IMR-90 (cell line): Measurements from ENCODE around the gene FMNL3. TPM values are rescaled to one million over a fixed set of nuclear protein-coding genes. Genes with fewer than 3 reads are reported as not detected.

Experiments used
- ATAC-seq: fragments of 200-7000 bp; cut with Tn5 transposase; 2 replicates; pipeline ENCODE4 v1.9.1; 2020; ENCODE audit warnings: low read depth, mild to moderate bottlenecking, moderate library complexity
- BruUV-seq: library from RNA; stranded (reverse); fragments of 400-500 nt; replicated peaks from 2 replicates; lab custom pipeline; 2021; lab: Mats Ljungman, UMichigan
- CTCF ChIA-PET: fragments of 300-600 bp; formaldehyde crosslinking; extraction: SDS; loops from one replicate; lab custom pipeline; 2021; ENCODE audit warnings: antibody characterized with exemption; lab: Yijun Ruan, JAX
- POLR2A ChIA-PET: fragments of 300-600 bp; sonication (Branson Sonifier 250); formaldehyde crosslinking; loops from one replicate; lab custom pipeline; 2022; ENCODE audit warnings: antibody characterized with exemption; ENCODE audit not compliant: unreplicated experiment; lab: Charles Lee
- DNase-seq: peaks from one replicate; pipeline ENCODE4 v3.0.0; 2013
- H2AFZ ChIP-seq: replicated peaks from 2 replicates; pipeline ENCODE3; 2013; ENCODE audit warnings: low read length, mild to moderate bottlenecking; ENCODE audit not compliant: poor library complexity
- H2AK5ac ChIP-seq: 2 replicates; pipeline ENCODE4 v1.6.1; 2013; ENCODE audit warnings: low read depth, low read length, inconsistent platforms
- H2AK9ac ChIP-seq: replicated peaks from 2 replicates; pipeline ENCODE3; 2013; ENCODE audit warnings: mild to moderate bottlenecking, low read depth, low read length, moderate library complexity; ENCODE audit not compliant: poor library complexity
- H2BK120ac ChIP-seq: 2 replicates; pipeline ENCODE4 v1.6.1; 2013; ENCODE audit warnings: low read depth, low read length, inconsistent platforms
- H2BK15ac ChIP-seq: 3 replicates; pipeline ENCODE4 v1.6.1; 2013; ENCODE audit warnings: low read depth, low read length, inconsistent platforms
- H2BK20ac ChIP-seq: 2 replicates; pipeline ENCODE4 v1.6.1; 2013; ENCODE audit warnings: low read depth, mild to moderate bottlenecking, inconsistent platforms, low read length, moderate library complexity
- H2BK5ac ChIP-seq: 2 replicates; pipeline ENCODE4 v1.6.1; 2013; ENCODE audit warnings: mild to moderate bottlenecking, low read depth, low read length, inconsistent platforms; ENCODE audit not compliant: poor library complexity, severe bottlenecking
- H3K14ac ChIP-seq: replicated peaks from 2 replicates; pipeline ENCODE4 v1.6.1; 2013; ENCODE audit warnings: low read depth, low read length, inconsistent platforms
- H3K18ac ChIP-seq: 2 replicates; pipeline ENCODE4 v1.6.1; 2013; ENCODE audit warnings: low read depth, low read length, control low read depth
- H3K23ac ChIP-seq: 2 replicates; pipeline ENCODE4 v1.6.1; 2013; ENCODE audit warnings: low read depth, low read length, inconsistent platforms
- H3K27ac ChIP-seq: 2 replicates; pipeline ENCODE4 v1.5.1; 2013; ENCODE audit warnings: mild to moderate bottlenecking, control low read depth, low read length; ENCODE audit not compliant: insufficient read depth
- H3K27me3 ChIP-seq: 2 replicates; pipeline ENCODE4 v1.6.1; 2013; ENCODE audit warnings: low read length; ENCODE audit not compliant: control insufficient read depth, insufficient read depth
- H3K36me3 ChIP-seq: 2 replicates; pipeline ENCODE4 v1.6.1; 2013; ENCODE audit warnings: low read length, mixed read lengths; ENCODE audit not compliant: control insufficient read depth, insufficient read depth
- H3K4ac ChIP-seq: 2 replicates; pipeline ENCODE4 v1.6.1; 2013; ENCODE audit warnings: low read depth, low read length, inconsistent platforms
- H3K4me1 ChIP-seq: 2 replicates; pipeline ENCODE4 v1.6.1; 2013; ENCODE audit warnings: low read length, mixed read lengths; ENCODE audit not compliant: control insufficient read depth, insufficient read depth
- H3K4me2 ChIP-seq: 2 replicates; pipeline ENCODE4 v1.6.1; 2013; ENCODE audit warnings: low read depth, mild to moderate bottlenecking, control low read depth, low read length, moderate library complexity
- H3K4me3 ChIP-seq: 2 replicates; pipeline ENCODE4 v1.5.1; 2013; ENCODE audit warnings: low read depth, mild to moderate bottlenecking, control low read depth, low read length, moderate library complexity; ENCODE audit not compliant: insufficient read depth
- H3K56ac ChIP-seq: 2 replicates; pipeline ENCODE4 v1.6.1; 2013; ENCODE audit warnings: low read length, inconsistent platforms; ENCODE audit not compliant: insufficient read depth; ENCODE audit errors: extremely low read depth
- H3K79me1 ChIP-seq, 2 experiments: 2 replicates each; pipeline ENCODE4 v1.6.1; 2013; ENCODE audit warnings: low read length in 2 of 2, inconsistent platforms in 1 of 2, low read depth in 1 of 2
- H3K9ac ChIP-seq: 2 replicates; pipeline ENCODE4 v1.6.1; 2013; ENCODE audit warnings: low read depth, low read length, control low read depth
- H3K9me1 ChIP-seq: 2 replicates; pipeline ENCODE4 v1.6.1; 2013; ENCODE audit warnings: low read length, inconsistent platforms; ENCODE audit not compliant: insufficient read depth
- H3K9me3 ChIP-seq: 2 replicates; pipeline ENCODE4 v1.6.1; 2013; ENCODE audit warnings: low read length; ENCODE audit not compliant: control insufficient read depth, insufficient read depth
- H4K20me1 ChIP-seq: 2 replicates; pipeline ENCODE4 v1.6.1; 2013; ENCODE audit warnings: low read length, inconsistent platforms; ENCODE audit not compliant: insufficient read depth
- H4K5ac ChIP-seq: 2 replicates; pipeline ENCODE4 v1.6.1; 2013; ENCODE audit warnings: mild to moderate bottlenecking, low read depth, low read length, control low read depth
- H4K8ac ChIP-seq, 2 experiments: 2 replicates each; pipeline ENCODE4 v1.6.1; 2013; ENCODE audit warnings: low read depth in 2 of 2, low read length in 2 of 2, control low read depth in 1 of 2, inconsistent platforms in 1 of 2
- H4K91ac ChIP-seq: 2 replicates; pipeline ENCODE4 v1.6.1; 2013; ENCODE audit warnings: low read depth, low read length, inconsistent platforms; ENCODE audit not compliant: insufficient read depth
- BHLHE40 ChIP-seq: fragments of 150-350 bp; IDR thresholded peaks from 2 replicates; pipeline ENCODE4 v1.6.1; 2016; ENCODE audit warnings: mild to moderate bottlenecking, low read depth, low read length
- CEBPB ChIP-seq: IDR thresholded peaks from 2 replicates; pipeline ENCODE4 v1.6.1; 2012; ENCODE audit warnings: low read depth, low read length, improper control_type of control experiment
- CHD1 ChIP-seq: IDR thresholded peaks from 2 replicates; pipeline ENCODE4 v1.6.1; 2012; ENCODE audit warnings: low read depth, low read length, improper control_type of control experiment
- FOS ChIP-seq: fragments of 150-350 bp; IDR thresholded peaks from 2 replicates; pipeline ENCODE4 v1.6.1; 2016; ENCODE audit warnings: low read depth, low read length
- MAFK ChIP-seq: IDR thresholded peaks from 2 replicates; pipeline ENCODE4 v1.6.1; 2012; ENCODE audit warnings: low read depth, low read length, improper control_type of control experiment
- MAZ ChIP-seq: IDR thresholded peaks from 2 replicates; pipeline ENCODE4 v1.6.1; 2012; ENCODE audit warnings: low read depth, mild to moderate bottlenecking, low read length, improper control_type of control experiment, moderate library complexity, borderline replicate concordance
- MXI1 ChIP-seq: IDR thresholded peaks from 2 replicates; pipeline ENCODE4 v1.6.1; 2012; ENCODE audit warnings: low read depth, mild to moderate bottlenecking, low read length, moderate library complexity, borderline replicate concordance
- NFE2L2 ChIP-seq: fragments of 150-350 bp; IDR thresholded peaks from 2 replicates; pipeline ENCODE4 v1.6.1; 2016; ENCODE audit warnings: low read depth, mild to moderate bottlenecking, low read length
- POLR2A ChIP-seq: IDR thresholded peaks from 2 replicates; pipeline ENCODE4 v1.6.1; 2012; ENCODE audit warnings: mild to moderate bottlenecking, low read depth, low read length
- RAD21 ChIP-seq: IDR thresholded peaks from 2 replicates; pipeline ENCODE4 v1.6.1; 2012; ENCODE audit warnings: low read length, improper control_type of control experiment
- RCOR1 ChIP-seq: IDR thresholded peaks from 2 replicates; pipeline ENCODE4 v1.6.1; 2012; ENCODE audit warnings: mild to moderate bottlenecking, low read length, improper control_type of control experiment; ENCODE audit not compliant: insufficient replicate concordance
- RFX5 ChIP-seq: IDR thresholded peaks from 2 replicates; pipeline ENCODE4 v1.8.0; 2012; ENCODE audit warnings: low read depth, mild to moderate bottlenecking, low read length, moderate library complexity
- SMC3 ChIP-seq: fragments of 150-350 bp; IDR thresholded peaks from 2 replicates; pipeline ENCODE4 v1.6.1; 2016; ENCODE audit warnings: low read depth, mild to moderate bottlenecking, antibody characterized with exemption, low read length, moderate library complexity
- WGBS, 2 experiments: methylation state at CpG; one replicate each; pipeline versions ENCODE4 v1.1.5 to v1.1.7; 2013; ENCODE audit warnings: missing lambda C conversion rate in 2 of 2; ENCODE audit not compliant: insufficient read length in 1 of 2; ENCODE audit errors: extremely low coverage in 2 of 2; 5-methylcytosine and 5-hydroxymethylcytosine counted together
- dilution Hi-C: fragments of 300-500 bp; cut with HindIII; formaldehyde crosslinking; loops from one replicate; pipeline ENCODE4 v1.14.3; 2018; ENCODE audit warnings: low sequenced_read_pairs; ENCODE audit not compliant: unreplicated experiment
- in situ Hi-C: fragments of 300-500 bp; cut with MboI; formaldehyde crosslinking; loops from 3 replicates; pipeline ENCODE4 v1.14.3; 2019; ENCODE audit warnings: low sequenced_read_pairs, inconsistent platforms, mixed read lengths
- intact Hi-C: fragments of 100-400 bp; cut with micrococcal nuclease; formaldehyde crosslinking; loops from 2 replicates; pipeline ENCODE4 v1.10.0; 2022
- polyA plus RNA-seq, 3 experiments: library from polyadenylated mRNA; depleted of rRNA; stranded (reverse); fragments of >200 nt; gene quantifications; 2 replicates each; pipeline ENCODE4 v1.2.3, GENCODE V29; 2012; ENCODE audit warnings: low replicate concordance in 1 of 3
- total RNA-seq: library from RNA; depleted of rRNA; stranded (reverse); fragments of >200 nt; gene quantifications from 2 replicates; pipeline ENCODE4 v1.2.3, GENCODE V29; 2012
- TF ChIP-seq, protein P1 (sequence below): conservative IDR thresholded peaks from 2 replicates; pipeline ENCODE4 v1.5.1; 2012; ENCODE audit warnings: mild to moderate bottlenecking, low read depth, low read length, improper control_type of control experiment
- TF ChIP-seq, protein P2 (sequence below): fragments of 150-350 bp; IDR thresholded peaks from 2 replicates; pipeline ENCODE4 v1.6.1; 2016; ENCODE audit warnings: low read depth, mild to moderate bottlenecking, low read length, moderate library complexity, borderline replicate concordance

Gene FMNL3
- total and polyA plus RNA-seq, 2 of the 4 experiments (the other 2 are of a cell fraction) = 16.3 to 36.4 TPM

DNA sequence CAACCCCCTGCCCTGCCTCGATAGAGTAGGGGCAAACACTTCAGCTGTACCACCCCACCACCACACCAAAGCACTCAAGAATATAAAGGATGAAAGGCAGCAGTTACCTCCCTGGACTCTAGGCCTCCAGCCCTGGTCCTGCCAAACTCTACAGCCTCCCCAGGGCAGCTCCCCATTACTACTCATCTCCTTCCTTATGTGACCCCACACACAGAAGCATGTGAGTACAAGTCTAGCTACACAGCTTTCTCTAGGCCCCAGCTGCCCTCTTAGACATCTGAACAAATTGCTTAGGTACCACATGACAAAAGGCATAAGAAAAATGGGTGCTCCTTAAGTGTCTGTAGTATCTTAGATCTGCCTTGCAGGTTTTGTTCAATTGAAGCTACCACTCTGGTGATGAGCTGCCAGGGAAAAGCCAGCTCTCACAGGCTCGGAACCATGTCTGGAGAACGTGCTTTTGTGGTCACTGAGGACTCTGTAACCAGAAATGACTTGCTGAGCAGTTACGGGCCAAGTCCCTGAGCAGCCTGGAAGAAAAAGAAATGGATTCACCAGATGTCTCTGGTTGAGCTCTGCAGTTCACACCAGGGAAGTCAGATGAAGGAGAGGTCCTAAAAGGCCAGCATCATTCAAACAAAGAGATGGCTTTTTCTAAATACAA lies 32.8 kb downstream of the FMNL3 start:
- Histone ChIP-seq H3K4me1 (peaks cover 37% of the 10 kb centered on the region), H3K23ac (peak overlapping the region; percentile 44), H4K8ac (peak overlapping the region; percentile 89 to 92), H4K20me1 (no peaks in the 10 kb centered on the region), H2BK20ac (peak overlapping the region; percentile 70), H3K4me3 (no peak overlapping the region), H3K79me1 (peaks cover 41 to 84% of the 10 kb centered on the region in 2 experiments), H3K14ac (peak overlapping the region; percentile 47), H3K4ac (peak overlapping the region; percentile 87), H4K91ac (peak overlapping the region; percentile 90), H2BK15ac (peak overlapping the region; percentile 71; the same call in 2 of the 3 replicates), H3K36me3 (no peaks in the 10 kb centered on the region), H4K5ac (peak overlapping the region; percentile 74), H2AK5ac (peak overlapping the region; percentile 75), H2AK9ac (peak overlapping the region; percentile 9), H3K27ac (peak overlapping the region; percentile 85), H3K4me2 (peak overlapping the region; percentile 57), H3K9me1 (peaks cover 37% of the 10 kb centered on the region), H3K18ac (peak overlapping the region; percentile 65), H3K9ac (peak overlapping the region; percentile 58), H3K9me3 (no peaks in the 10 kb centered on the region), H3K27me3 (no peaks in the 10 kb centered on the region), H2BK5ac (peak overlapping the region; percentile 67), H2AFZ (peak overlapping the region; percentile 34), H3K56ac (peak overlapping the region; percentile 80; the same call in 1 of the 2 replicates), H2BK120ac (peak overlapping the region; percentile 87)
- intact Hi-C loops (no loop called here), in situ Hi-C loops (no loop called here), dilution Hi-C loops (no loop called here)
- POLR2A ChIA-PET = no interaction called here
- CTCF ChIA-PET = interaction anchor here (1.2 kb wide), 1 partner anchor 12 kb away, joined by 5 read pairs; no protein-coding TSS in a partner anchor
- no TSS peak for BruUV-seq
- DNase-seq (peak; percentile 41), ATAC-seq (no peak; the same call in 1 of the 2 replicates)
- 0% methylated on average over 1 of the region's 4 CpGs; no CpG with 5 or more reads in 1 of the 2 experiments for WGBS, 2 experiments
- TF ChIP-seq NFE2L2 (no peak), RFX5 (no peak), FOS (no peak), SMC3 (no peak), MAZ (no peak), RCOR1 (no peak), RAD21 (no peak), CHD1 (no peak), POLR2A (no peak), MXI1 (no peak), BHLHE40 (no peak), CEBPB (no peak), MAFK (no peak)
- TF ChIP-seq, protein P1, sequence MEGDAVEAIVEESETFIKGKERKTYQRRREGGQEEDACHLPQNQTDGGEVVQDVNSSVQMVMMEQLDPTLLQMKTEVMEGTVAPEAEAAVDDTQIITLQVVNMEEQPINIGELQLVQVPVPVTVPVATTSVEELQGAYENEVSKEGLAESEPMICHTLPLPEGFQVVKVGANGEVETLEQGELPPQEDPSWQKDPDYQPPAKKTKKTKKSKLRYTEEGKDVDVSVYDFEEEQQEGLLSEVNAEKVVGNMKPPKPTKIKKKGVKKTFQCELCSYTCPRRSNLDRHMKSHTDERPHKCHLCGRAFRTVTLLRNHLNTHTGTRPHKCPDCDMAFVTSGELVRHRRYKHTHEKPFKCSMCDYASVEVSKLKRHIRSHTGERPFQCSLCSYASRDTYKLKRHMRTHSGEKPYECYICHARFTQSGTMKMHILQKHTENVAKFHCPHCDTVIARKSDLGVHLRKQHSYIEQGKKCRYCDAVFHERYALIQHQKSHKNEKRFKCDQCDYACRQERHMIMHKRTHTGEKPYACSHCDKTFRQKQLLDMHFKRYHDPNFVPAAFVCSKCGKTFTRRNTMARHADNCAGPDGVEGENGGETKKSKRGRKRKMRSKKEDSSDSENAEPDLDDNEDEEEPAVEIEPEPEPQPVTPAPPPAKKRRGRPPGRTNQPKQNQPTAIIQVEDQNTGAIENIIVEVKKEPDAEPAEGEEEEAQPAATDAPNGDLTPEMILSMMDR = no peak
- TF ChIP-seq, protein P2, sequence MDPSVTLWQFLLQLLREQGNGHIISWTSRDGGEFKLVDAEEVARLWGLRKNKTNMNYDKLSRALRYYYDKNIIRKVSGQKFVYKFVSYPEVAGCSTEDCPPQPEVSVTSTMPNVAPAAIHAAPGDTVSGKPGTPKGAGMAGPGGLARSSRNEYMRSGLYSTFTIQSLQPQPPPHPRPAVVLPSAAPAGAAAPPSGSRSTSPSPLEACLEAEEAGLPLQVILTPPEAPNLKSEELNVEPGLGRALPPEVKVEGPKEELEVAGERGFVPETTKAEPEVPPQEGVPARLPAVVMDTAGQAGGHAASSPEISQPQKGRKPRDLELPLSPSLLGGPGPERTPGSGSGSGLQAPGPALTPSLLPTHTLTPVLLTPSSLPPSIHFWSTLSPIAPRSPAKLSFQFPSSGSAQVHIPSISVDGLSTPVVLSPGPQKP = no peak
